Fibroblast of lung (primary cell): ENCODE data around the gene KBTBD7. TPM values are rescaled to one million over a fixed set of nuclear protein-coding genes. Genes with fewer than 3 reads are reported as not detected.
A peak's percentile ranks its signal among the peaks of the same experiment; 100 is the strongest.

Experiments used
- DNase-seq, 2 donors: peaks; one replicate each; pipeline versions ENCODE4 v3.0.0 to v3.0.0-alpha.2; 2010; ENCODE audit warnings: low read depth in 2 of 2
- H2AFZ ChIP-seq: 2 replicates; pipeline ENCODE4 v1.5.1; 2012; ENCODE audit warnings: low read length, control low read depth, inconsistent platforms
- H3K27ac ChIP-seq: 2 replicates; pipeline ENCODE4 v1.5.1; 2011; ENCODE audit warnings: low read length, control low read depth; ENCODE audit not compliant: insufficient read depth
- H3K27me3 ChIP-seq: 2 replicates; pipeline ENCODE4 v1.5.1; 2011; ENCODE audit warnings: mild to moderate bottlenecking, low read length; ENCODE audit not compliant: control insufficient read depth, insufficient read depth
- H3K36me3 ChIP-seq: 2 replicates; pipeline ENCODE4 v1.5.1; 2011; ENCODE audit warnings: low read length; ENCODE audit not compliant: control insufficient read depth, insufficient read depth
- H3K4me1 ChIP-seq: 2 replicates; pipeline ENCODE4 v1.5.1; 2011; ENCODE audit warnings: low read length; ENCODE audit not compliant: control insufficient read depth, insufficient read depth; ENCODE audit errors: extremely low read depth
- H3K4me2 ChIP-seq: 2 replicates; pipeline ENCODE4 v1.5.1; 2011; ENCODE audit warnings: low read length, control low read depth; ENCODE audit not compliant: insufficient read depth; ENCODE audit errors: extremely low read depth
- H3K4me3 ChIP-seq, 4 experiments: fragments of 200-600 bp in 1 of 4; sonication (generic) in 1 of 4; replicated peaks in 1 of 4; 2 replicates each; pipeline ENCODE4 v1.5.1; 2011 to 2016; ENCODE audit warnings: low read length in 4 of 4, low read depth in 3 of 4, mild to moderate bottlenecking in 3 of 4, control low read depth in 2 of 4, inconsistent platforms in 1 of 4, mixed read lengths in 1 of 4; ENCODE audit not compliant: insufficient read depth in 1 of 4; ENCODE audit errors: control extremely low read depth in 1 of 4
- H3K79me2 ChIP-seq: 2 replicates; pipeline ENCODE4 v1.5.1; 2012; ENCODE audit warnings: mild to moderate bottlenecking, low read length, inconsistent platforms; ENCODE audit not compliant: control insufficient read depth, insufficient read depth
- H3K9ac ChIP-seq: 2 replicates; pipeline ENCODE4 v1.5.1; 2011; ENCODE audit warnings: mild to moderate bottlenecking, low read length, control low read depth; ENCODE audit not compliant: insufficient read depth
- H3K9me3 ChIP-seq: 2 replicates; pipeline ENCODE4 v1.5.1; 2012; ENCODE audit warnings: low read depth, low read length; ENCODE audit not compliant: control insufficient read depth, insufficient read depth
- H4K20me1 ChIP-seq: 2 replicates; pipeline ENCODE4 v1.5.1; 2011; ENCODE audit warnings: low read length; ENCODE audit not compliant: control insufficient read depth, insufficient read depth; ENCODE audit errors: extremely low read depth
- CTCF ChIP-seq, 2 donors: IDR thresholded peaks in 1 of 2; conservative IDR thresholded peaks in 1 of 2; 1 replicate in 1 of 2; 2 replicates in 1 of 2; pipeline ENCODE4 v1.5.1; 2011 to 2012; ENCODE audit warnings: low read length in 2 of 2, control low read depth in 1 of 2, inconsistent platforms in 1 of 2, low read depth in 1 of 2, mild to moderate bottlenecking in 1 of 2
- EZH2 ChIP-seq: IDR thresholded peaks from 2 replicates; pipeline ENCODE4 v1.5.1; 2012; ENCODE audit warnings: low read length, control low read depth, mild to moderate bottlenecking; ENCODE audit errors: missing control alignments
- polyA plus RNA-seq, 2 donors: library from polyadenylated mRNA; depleted of rRNA in 1 of 2; stranded (reverse) in 1 of 2; unstranded in 1 of 2; fragments of >200 nt; gene quantifications; 2 replicates each; pipeline ENCODE4 v1.2.1, GENCODE V29; 2011 to 2012; ENCODE audit warnings: missing spikeins in 1 of 2
- total RNA-seq: library from RNA; depleted of rRNA; stranded (reverse); fragments of >200 nt; gene quantifications from 2 replicates; pipeline ENCODE4 v1.2.1, GENCODE V29; 2014

KBTBD7 gene
- total and polyA plus RNA-seq, 2 donors (not counting 1 experiment from before 2014, with no cell fraction given), result 3.5 to 5.9 TPM

GRCh38 chr13:41150058-41150457 lies 44.3 kb downstream of the KBTBD7 start:
- Histone ChIP-seq H3K4me1 (peaks cover 5% of the 10 kb centered on the region), H3K4me2 (no peak overlapping the region), H3K36me3 (no peaks in the 10 kb centered on the region), H3K9ac (no peak overlapping the region), H3K9me3 (no peaks in the 10 kb centered on the region), H3K79me2 (no peaks in the 10 kb centered on the region), H4K20me1 (no peaks in the 10 kb centered on the region), H3K4me3 (no peak overlapping the region), H3K27ac (no peak overlapping the region), H2AFZ (no peak overlapping the region), H3K27me3 (no peaks in the 10 kb centered on the region)
- TF ChIP-seq EZH2, result no peak
- no peak for TF ChIP-seq CTCF (conservative IDR thresholded peaks at IDR 0.05 in 1 of 2, IDR thresholded peaks at IDR 0.05 in 1 of 2; ENCODE audit: low read depth in 1 of 2, low read length in 2 of 2)
- peak in 1 of 2 donors; percentile 24 for DNase-seq

- no peak overlapping the region for H3K9ac ChIP-seq
- no peaks in the 10 kb centered on the region for H3K36me3 ChIP-seq
- no peak overlapping the region for H2AFZ ChIP-seq
- H3K4me2 ChIP-seq, result no peak overlapping the region
- no peak for DNase-seq
- no peaks in the 10 kb centered on the region for H4K20me1 ChIP-seq
- no peak overlapping the region for H3K4me3 ChIP-seq
- no peaks in the 10 kb centered on the region for H3K9me3 ChIP-seq
- no peaks in the 10 kb centered on the region for H3K27me3 ChIP-seq
- H3K79me2 ChIP-seq, result no peaks in the 10 kb centered on the region
- peaks cover 10% of the 10 kb centered on the region for H3K4me1 ChIP-seq
- TF ChIP-seq EZH2 (no peak), CTCF (conservative IDR thresholded peaks at IDR 0.05 in 1 of 2, IDR thresholded peaks at IDR 0.05 in 1 of 2; ENCODE audit: low read depth in 1 of 2, low read length in 2 of 2) (no peak)
- H3K27ac ChIP-seq, result no peak overlapping the region
Observed at GRCh38 chr13:41148419-41149283, 45.7 kb downstream of the KBTBD7 start.

- Histone ChIP-seq H2AFZ (peak overlapping the region; percentile 61), H3K79me2 (no peaks in the 10 kb centered on the region), H3K4me1 (peaks cover 10% of the 10 kb centered on the region), H3K4me3 (no peak overlapping the region), H3K4me2 (peak overlapping the region; percentile 44), H3K36me3 (no peaks in the 10 kb centered on the region), H3K27ac (peak overlapping the region; percentile 56), H3K9me3 (no peaks in the 10 kb centered on the region), H3K9ac (no peak overlapping the region), H4K20me1 (no peaks in the 10 kb centered on the region), H3K27me3 (no peaks in the 10 kb centered on the region)
- no peak for TF ChIP-seq EZH2
- no peak for TF ChIP-seq CTCF (conservative IDR thresholded peaks at IDR 0.05 in 1 of 2, IDR thresholded peaks at IDR 0.05 in 1 of 2; ENCODE audit: low read depth in 1 of 2, low read length in 2 of 2)
- DNase-seq, result peak; percentile 35 to 44
Observed at GRCh38 chr13:41145136-41145908, 49.0 kb downstream of the KBTBD7 start.
